Kidney (tissue), 14 donors: ENCODE results near the gene CHAF1A. TPM values are rescaled to one million over a fixed set of nuclear protein-coding genes. Genes with fewer than 3 reads are reported as not detected.

ENCODE experiments used
- DNase-seq, 5 donors: peaks; one replicate each; pipeline ENCODE4 v3.0.0-alpha.2; 2013 to 2020
- FAIRE-seq: peaks from 2 replicates; lab custom pipeline; 2012; peaks lifted over from hg19 to GRCh38; lab: Jason Lieb, UNC
- H3K27ac ChIP-seq, 2 donors: one replicate each; pipeline ENCODE4 v1.7.0; 2013; ENCODE audit warnings: low read depth in 2 of 2, low read length in 2 of 2, inconsistent platforms in 1 of 2
- H3K27me3 ChIP-seq: one replicate; pipeline ENCODE4 v1.7.1; 2013; ENCODE audit warnings: low read length, inconsistent platforms; ENCODE audit not compliant: control insufficient read depth, insufficient read depth
- H3K36me3 ChIP-seq, 3 donors: one replicate each; pipeline versions ENCODE4 v1.7.0 to v1.7.1; 2013; ENCODE audit warnings: low read length in 3 of 3, control low read depth in 1 of 3, inconsistent platforms in 1 of 3; ENCODE audit not compliant: insufficient read depth in 3 of 3, control insufficient read depth in 2 of 3
- H3K4me1 ChIP-seq, 3 donors: one replicate each; pipeline versions ENCODE4 v1.7.0 to v1.7.1; 2013; ENCODE audit warnings: low read length in 3 of 3, inconsistent platforms in 1 of 3, low read depth in 1 of 3; ENCODE audit not compliant: control insufficient read depth in 2 of 3, insufficient read depth in 2 of 3
- H3K4me3 ChIP-seq, 3 donors: one replicate each; pipeline versions ENCODE4 v1.7.0 to v1.8.1; 2013; ENCODE audit warnings: low read length in 3 of 3, control low read depth in 1 of 3, inconsistent platforms in 1 of 3
- H3K9ac ChIP-seq, 3 donors: one replicate each; pipeline versions ENCODE4 v1.7.0 to v1.7.1; 2013; ENCODE audit warnings: low read length in 3 of 3, control low read depth in 1 of 3, inconsistent platforms in 1 of 3
- H3K9me3 ChIP-seq, 3 donors: one replicate each; pipeline versions ENCODE4 v1.7.0 to v1.7.1; 2013; ENCODE audit warnings: low read length in 3 of 3, control low read depth in 1 of 3, inconsistent platforms in 1 of 3; ENCODE audit not compliant: control insufficient read depth in 2 of 3, insufficient read depth in 1 of 3
- CTCF ChIP-seq: IDR thresholded peaks from 3 replicates; pipeline ENCODE4 v1.5.1; 2012; ENCODE audit warnings: mild to moderate bottlenecking, moderate library complexity, borderline replicate concordance; ENCODE audit not compliant: insufficient read depth; ENCODE audit errors: extremely low read depth
- intact Hi-C: fragments of 100-400 bp; cut with DNase I; formaldehyde crosslinking; loops from one replicate; pipeline ENCODE4 v1.11.1; 2022
- polyA plus RNA-seq: library from polyadenylated mRNA; stranded (reverse); fragments of 350-450 nt; fragmentation: Illumina TruSeq; extraction: RNeasy Lipid Tissue Mini Kit (QIAGEN cat#74804); gene quantifications from one replicate; pipeline ENCODE4 v1.2.3, GENCODE V29; 2014; ENCODE audit warnings: low read depth, low replicate concordance; ENCODE audit not compliant: insufficient read depth
- total RNA-seq: library from RNA; stranded (reverse); fragmentation: NEBNext Ultra II Directional; extraction: Animal tissue kit (Norgen Biotek cat#: 25700); gene quantifications from one replicate; pipeline ENCODE4 v1.2.1, GENCODE V29; 2021
- donor health status: control.
- donor health status: control.
- donor health status: control.
- donor health status: control.
- donor health status: control.
- donor health status: DM: yes; HTN: yes; CAD: no.
- donor health status: Normal renal cell carcinoma (clear cell type).

CHAF1A gene
- total and polyA plus RNA-seq, 2 donors from 2014 or later: 2.7 to 10.0 TPM

- no peak overlapping the region for H3K9ac ChIP-seq
- peaks cover 4 to 31% (median 27%) of the 10 kb centered on the region in 3 donors for H3K4me1 ChIP-seq
- H3K36me3 ChIP-seq: peaks cover 0 to 9% (median 2%) of the 10 kb centered on the region in 3 donors
- no peak for TF ChIP-seq CTCF
- no peak overlapping the region for H3K4me3 ChIP-seq
- H3K27ac ChIP-seq: no peak overlapping the region
- no peak for FAIRE-seq
- intact Hi-C loops: no loop called here
- DNase-seq: no peak
- H3K27me3 ChIP-seq: no peaks in the 10 kb centered on the region
- H3K9me3 ChIP-seq: no peaks in the 10 kb centered on the region
Observed at GRCh38 chr19:4386041-4386782, 16.2 kb upstream of the CHAF1A start.

GRCh38 chr19:4388337-4389063 is 13.9 kb upstream of the CHAF1A start:
- peaks cover 4 to 39% (median 37%) of the 10 kb centered on the region in 3 donors for H3K4me1 ChIP-seq
- H3K9me3 ChIP-seq: no peaks in the 10 kb centered on the region
- H3K9ac ChIP-seq: no peak overlapping the region
- DNase-seq (peak in 2 of 5 donors; percentile 51 to 59), FAIRE-seq (no peak)
- peak overlapping the region; percentile 25 to 49 for H3K27ac ChIP-seq
- no peak for TF ChIP-seq CTCF
- H3K36me3 ChIP-seq: peaks cover 0 to 8% (median under 1%) of the 10 kb centered on the region in 3 donors
- H3K4me3 ChIP-seq: no peak overlapping the region
- no peaks in the 10 kb centered on the region for H3K27me3 ChIP-seq
- intact Hi-C loops: no loop called here

- peaks cover 4 to 39% (median 38%) of the 10 kb centered on the region in 3 donors for H3K4me1 ChIP-seq
- no peak for TF ChIP-seq CTCF
- DNase-seq: no peak
- H3K27ac ChIP-seq: peak overlapping the region; percentile 25 to 49
- no peaks in the 10 kb centered on the region for H3K9me3 ChIP-seq
- intact Hi-C loops: no loop called here
- peak overlapping the region in 1 of 3 donors; percentile 19 for H3K9ac ChIP-seq
- H3K36me3 ChIP-seq: peaks cover 0 to 4% (median 0%) of the 10 kb centered on the region in 3 donors
- H3K4me3 ChIP-seq: no peak overlapping the region
- no peaks in the 10 kb centered on the region for H3K27me3 ChIP-seq
- FAIRE-seq: no peak
Observed at GRCh38 chr19:4389064-4389375, 13.4 kb upstream of the CHAF1A start.
